ENCODE results near the gene TBCK.

DNA sequence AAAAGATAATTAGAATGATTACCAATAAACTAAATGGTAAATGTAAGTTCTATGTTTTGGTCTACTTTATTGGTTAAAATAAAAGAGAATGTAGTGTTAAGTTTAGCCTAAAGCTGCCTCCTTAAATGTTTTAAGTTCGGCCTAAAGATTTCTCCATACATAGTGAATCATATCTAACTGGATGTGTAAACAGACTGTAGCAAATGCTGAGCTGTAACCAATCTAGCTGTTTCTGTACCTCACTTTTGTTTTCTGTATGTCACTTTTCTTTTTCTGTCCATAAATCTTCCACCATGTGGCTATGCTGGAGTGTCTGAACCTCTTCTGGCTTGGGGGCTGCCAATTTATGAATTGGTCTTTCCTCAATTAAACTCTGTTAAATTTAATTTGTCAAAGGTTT, 121.2 kb downstream of the TBCK start:
- TF ChIP-seq, protein P1, sequence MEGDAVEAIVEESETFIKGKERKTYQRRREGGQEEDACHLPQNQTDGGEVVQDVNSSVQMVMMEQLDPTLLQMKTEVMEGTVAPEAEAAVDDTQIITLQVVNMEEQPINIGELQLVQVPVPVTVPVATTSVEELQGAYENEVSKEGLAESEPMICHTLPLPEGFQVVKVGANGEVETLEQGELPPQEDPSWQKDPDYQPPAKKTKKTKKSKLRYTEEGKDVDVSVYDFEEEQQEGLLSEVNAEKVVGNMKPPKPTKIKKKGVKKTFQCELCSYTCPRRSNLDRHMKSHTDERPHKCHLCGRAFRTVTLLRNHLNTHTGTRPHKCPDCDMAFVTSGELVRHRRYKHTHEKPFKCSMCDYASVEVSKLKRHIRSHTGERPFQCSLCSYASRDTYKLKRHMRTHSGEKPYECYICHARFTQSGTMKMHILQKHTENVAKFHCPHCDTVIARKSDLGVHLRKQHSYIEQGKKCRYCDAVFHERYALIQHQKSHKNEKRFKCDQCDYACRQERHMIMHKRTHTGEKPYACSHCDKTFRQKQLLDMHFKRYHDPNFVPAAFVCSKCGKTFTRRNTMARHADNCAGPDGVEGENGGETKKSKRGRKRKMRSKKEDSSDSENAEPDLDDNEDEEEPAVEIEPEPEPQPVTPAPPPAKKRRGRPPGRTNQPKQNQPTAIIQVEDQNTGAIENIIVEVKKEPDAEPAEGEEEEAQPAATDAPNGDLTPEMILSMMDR (conservative IDR thresholded peaks at IDR 0.05; ENCODE audit: low read depth, low read length): no peak
- no peak for TF ChIP-seq EZH2 (IDR thresholded peaks at IDR 0.05; ENCODE audit: borderline replicate concordance, low read depth, low read length, poor library complexity, severe bottlenecking)

Measured in A673 (cell line).